Heart left ventricle (tissue), 16 donors: Measurements from ENCODE around the gene HSDL1. TPM values are rescaled to one million over a fixed set of nuclear protein-coding genes. Genes with fewer than 3 reads are reported as not detected.

Source experiments
- ATAC-seq, 4 donors: fragments of 200-7000 bp; cut with Tn5 transposase; one replicate each; pipeline ENCODE4 v1.9.1; 2020 to 2022; ENCODE audit warnings: moderate library complexity in 4 of 4, mild to moderate bottlenecking in 3 of 4, moderate number of reproducible peaks in 1 of 4
- DNase-seq, 5 donors: peaks; one replicate each; pipeline ENCODE4 v3.0.0-alpha.2; 2020
- H3K27ac ChIP-seq, 12 donors: fragments of 200-600 bp; sonication (generic) in 4 of 12; one replicate each; pipeline versions ENCODE4 v1.5.0 to v1.8.0; 2016 to 2022; ENCODE audit warnings: mild to moderate bottlenecking in 2 of 12
- H3K27me3 ChIP-seq, 9 donors: fragments of 200-600 bp; sonication (generic) in 2 of 9; one replicate each; pipeline versions ENCODE4 v1.5.1 to v1.8.0; 2016 to 2022; ENCODE audit warnings: mild to moderate bottlenecking in 3 of 9
- H3K36me3 ChIP-seq, 9 donors: fragments of 200-600 bp; sonication (generic) in 2 of 9; one replicate each; pipeline versions ENCODE4 v1.5.0 to v1.8.0; 2018 to 2022; ENCODE audit warnings: mild to moderate bottlenecking in 2 of 9
- H3K4me1 ChIP-seq, 12 donors: fragments of 200-600 bp; sonication (generic) in 4 of 12; one replicate each; pipeline versions ENCODE4 v1.5.0 to v1.8.0; 2016 to 2022; ENCODE audit warnings: mild to moderate bottlenecking in 3 of 12
- H3K4me3 ChIP-seq, 12 donors: fragments of 200-600 bp; sonication (generic) in 4 of 12; one replicate each; pipeline versions ENCODE4 v1.5.0 to v1.8.0; 2017 to 2022; ENCODE audit warnings: mild to moderate bottlenecking in 9 of 12, moderate library complexity in 4 of 12
- H3K9me3 ChIP-seq, 12 donors: fragments of 200-600 bp; sonication (generic) in 4 of 12; one replicate each; pipeline versions ENCODE4 v1.5.0 to v1.8.0; 2016 to 2022; ENCODE audit warnings: mild to moderate bottlenecking in 1 of 12
- CTCF ChIP-seq, 12 donors: fragments of 200-600 bp; sonication (generic) in 4 of 12; IDR thresholded peaks; one replicate each; pipeline versions ENCODE4 v1.5.0 to v1.8.0; 2018 to 2022; ENCODE audit warnings: antibody characterized with exemption in 12 of 12, mild to moderate bottlenecking in 5 of 12
- POLR2A ChIP-seq, 2 donors: fragments of 450-650 bp; IDR thresholded peaks; one replicate each; pipeline ENCODE4 v1.6.1; 2017; ENCODE audit warnings: antibody characterized with exemption in 2 of 2, mild to moderate bottlenecking in 2 of 2, moderate library complexity in 2 of 2
- WGBS, 4 donors: extraction: QIAGEN DNeasy Blood & Tissue Kit in 2 of 4; methylation state at CpG; one replicate each; pipeline versions ENCODE4 v1.1.5 to v1.1.7; 2013 to 2018; 5-methylcytosine and 5-hydroxymethylcytosine counted together
- intact Hi-C, 10 donors: fragments of 100-400 bp; cut with DNase I; formaldehyde crosslinking; loops; one replicate each; pipeline versions ENCODE4 v1.11.1 to v1.14.2; 2022
- polyA plus RNA-seq, 2 donors: library from polyadenylated mRNA; stranded (reverse); fragments of 200-250 nt; gene quantifications; one replicate each; pipeline ENCODE4 v1.2.3, GENCODE V29; 2013
- total RNA-seq, 9 donors: library from RNA; depleted of rRNA in 2 of 9; stranded (reverse); fragments of >200 nt in 2 of 9; fragmentation: NEBNext Ultra II Directional in 3 of 9; extraction: Animal tissue kit (Norgen Biotek cat#: 25700) in 3 of 9; gene quantifications; one replicate each; pipeline versions ENCODE4 v1.1.0 to v1.2.4, GENCODE V29; 2016 to 2023
- donor health status: ischemic (EF 13 %, LVEDD 7.1; RV severe dilation, severe dysfunction).
- donor health status: healthy with polysubstance abuse.
- donor health status: DM: no; HTN: yes; CAD: no.
- donor health status: DM: no; HTN: no; CAD: no.
- donor health status: ischemic (EF 25% LVEDD 6.9; RV normal size, moderate dysfunction).
- donor health status: ischemic (EF 25% LVEDD 5.7; RV mildly dilated, moderate dysfunction).
- donor health status: healthy.
- donor health status: DM: yes; HTN: yes; CAD: no.
- donor health status: ischemic (EF 35%, LVEDD 5.7; RV mildly dilated, moderate dysfunction).
- donor health status: nonischemic (EF 11% LVEDD 7.7; RV severe dilation, severe dysfunction).
- donor health status: DM: yes; HTN: yes; CAD: no.
- donor health status: PGD.
- donor health status: ischemic (EF 29% LVEDD 5.4; RV normal size, mild dysfunction).
- donor health status: nonischemic (EF 23%, LVEDD 6.1; RV moderate dilation, normal function).

Gene HSDL1
- total and polyA plus RNA-seq, 11 donors: 12.8 to 46.8 (median 23.1) TPM

- Histone ChIP-seq H3K9me3 (no peaks in the 10 kb centered on the region), H3K36me3 (peaks cover 0 to 68% (median 57%) of the 10 kb centered on the region in 9 donors), H3K4me3 (no peak overlapping the region), H3K27me3 (no peaks in the 10 kb centered on the region), H3K27ac (peak overlapping the region in 8 of 12 donors; percentile 62 to 89 (median 83)), H3K4me1 (peaks cover 0 to 75% (median 31%) of the 10 kb centered on the region in 12 donors)
- no peak for TF ChIP-seq CTCF (IDR thresholded peaks at IDR 0.05)
- TF ChIP-seq POLR2A (IDR thresholded peaks at IDR 0.05): no peak
- ATAC-seq (no peak), DNase-seq (no peak)
- 94 to 97% (median 96%) methylated on average over 23 to 26 of the region's 26 CpGs for WGBS, 4 donors
- intact Hi-C loops: loop anchor here in 7 of 10 donors (5.0 to 10.0 kb wide), 7 partner anchors 36 to 358 kb away; partner anchors contain the start of genes DNAAF1 (in 2 of the 7), HSDL1 (in 2 of the 7) and OSGIN1 (in 1 of the 7)
Measured at GRCh38 chr16:84182680-84183571, 37.9 kb upstream of the HSDL1 start.

DNA sequence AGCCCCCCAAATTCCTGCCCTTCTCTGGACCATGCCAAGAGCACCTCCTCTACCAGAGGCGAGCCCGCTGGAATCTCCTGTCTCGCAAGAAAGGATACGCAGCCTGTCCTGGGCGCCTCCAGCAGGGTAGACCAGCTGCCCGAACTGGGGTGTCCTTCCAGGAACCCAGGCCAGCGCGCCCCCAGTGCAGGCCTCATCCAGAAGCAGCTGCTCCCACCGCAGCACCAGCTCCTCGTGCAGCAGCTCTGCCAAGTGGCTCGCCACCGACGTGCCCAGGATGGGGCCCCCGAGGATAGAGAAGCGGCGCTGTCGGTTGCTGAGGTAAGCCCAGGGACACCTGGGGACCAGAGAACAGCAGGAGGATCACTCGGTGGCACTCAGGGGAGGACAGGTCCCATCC is 37.1 kb upstream of the HSDL1 start:
- peak overlapping the region in 3 of 12 donors; percentile 29 to 79 (median 74) for H3K27ac ChIP-seq
- DNase-seq: no peak

GRCh38 chr16:84181144-84181915 is 36.4 kb upstream of the HSDL1 start:
- WGBS, 4 donors: 90 to 95% (median 94%) methylated on average over 27 to 41 of the region's 41 CpGs
- DNase-seq (no peak), ATAC-seq (no peak)
- H3K27me3 ChIP-seq: no peaks in the 10 kb centered on the region
- H3K27ac ChIP-seq: peak overlapping the region in 5 of 12 donors; percentile 24 to 85 (median 65)
- peaks cover 6 to 87% (median 44%) of the 10 kb centered on the region in 12 donors for H3K4me1 ChIP-seq
- peaks cover 0 to 71% (median 59%) of the 10 kb centered on the region in 9 donors for H3K36me3 ChIP-seq
- TF ChIP-seq POLR2A (IDR thresholded peaks at IDR 0.05) (no peak), CTCF (IDR thresholded peaks at IDR 0.05) (no peak)
- intact Hi-C loops: loop anchor here in 7 of 10 donors (5.0 to 10.0 kb wide), 7 partner anchors 34 to 357 kb away; partner anchors contain the start of genes DNAAF1 (in 2 of the 7), HSDL1 (in 2 of the 7) and OSGIN1 (in 1 of the 7)
- no peaks in the 10 kb centered on the region for H3K9me3 ChIP-seq
- H3K4me3 ChIP-seq: no peak overlapping the region

More for the DNA sequence above, 37.1 kb upstream of the HSDL1 start:
- WGBS, 4 donors: 96 to 98% (median 96%) methylated on average over 16 to 18 of the region's 18 CpGs
- TF ChIP-seq CTCF (IDR thresholded peaks at IDR 0.05) (no peak), POLR2A (IDR thresholded peaks at IDR 0.05) (no peak)
- peaks cover 3 to 81% (median 38%) of the 10 kb centered on the region in 12 donors for H3K4me1 ChIP-seq
- no peaks in the 10 kb centered on the region for H3K27me3 ChIP-seq
- H3K9me3 ChIP-seq: no peaks in the 10 kb centered on the region
- no peak for ATAC-seq
- H3K4me3 ChIP-seq: no peak overlapping the region
- H3K36me3 ChIP-seq: peaks cover 0 to 71% (median 59%) of the 10 kb centered on the region in 9 donors
- intact Hi-C loops: loop anchor here in 7 of 10 donors (5.0 to 10.0 kb wide), 7 partner anchors 35 to 357 kb away; partner anchors contain the start of genes DNAAF1 (in 2 of the 7), HSDL1 (in 2 of the 7) and OSGIN1 (in 1 of the 7)
